GM21576 (cell line): ENCODE measurements around the gene ZDHHC19.
A peak's percentile ranks its signal among the peaks of the same experiment; 100 is the strongest.
"Not testable (repeated sequence)": the region's sequence is repeated elsewhere in the genome, so short reads cannot be mapped to it uniquely, and the experiment has no call there.

Source experiments
- ATAC-seq: cut with Tn5 transposase; IDR thresholded peaks from one replicate; pipeline ENCODE4 v1.9.1; 2021; ENCODE audit warnings: mild to moderate bottlenecking, moderate library complexity; ENCODE audit not compliant: unreplicated experiment

The ZDHHC19 gene, protein sequence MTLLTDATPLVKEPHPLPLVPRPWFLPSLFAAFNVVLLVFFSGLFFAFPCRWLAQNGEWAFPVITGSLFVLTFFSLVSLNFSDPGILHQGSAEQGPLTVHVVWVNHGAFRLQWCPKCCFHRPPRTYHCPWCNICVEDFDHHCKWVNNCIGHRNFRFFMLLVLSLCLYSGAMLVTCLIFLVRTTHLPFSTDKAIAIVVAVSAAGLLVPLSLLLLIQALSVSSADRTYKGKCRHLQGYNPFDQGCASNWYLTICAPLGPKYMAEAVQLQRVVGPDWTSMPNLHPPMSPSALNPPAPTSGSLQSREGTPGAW

DNA sequence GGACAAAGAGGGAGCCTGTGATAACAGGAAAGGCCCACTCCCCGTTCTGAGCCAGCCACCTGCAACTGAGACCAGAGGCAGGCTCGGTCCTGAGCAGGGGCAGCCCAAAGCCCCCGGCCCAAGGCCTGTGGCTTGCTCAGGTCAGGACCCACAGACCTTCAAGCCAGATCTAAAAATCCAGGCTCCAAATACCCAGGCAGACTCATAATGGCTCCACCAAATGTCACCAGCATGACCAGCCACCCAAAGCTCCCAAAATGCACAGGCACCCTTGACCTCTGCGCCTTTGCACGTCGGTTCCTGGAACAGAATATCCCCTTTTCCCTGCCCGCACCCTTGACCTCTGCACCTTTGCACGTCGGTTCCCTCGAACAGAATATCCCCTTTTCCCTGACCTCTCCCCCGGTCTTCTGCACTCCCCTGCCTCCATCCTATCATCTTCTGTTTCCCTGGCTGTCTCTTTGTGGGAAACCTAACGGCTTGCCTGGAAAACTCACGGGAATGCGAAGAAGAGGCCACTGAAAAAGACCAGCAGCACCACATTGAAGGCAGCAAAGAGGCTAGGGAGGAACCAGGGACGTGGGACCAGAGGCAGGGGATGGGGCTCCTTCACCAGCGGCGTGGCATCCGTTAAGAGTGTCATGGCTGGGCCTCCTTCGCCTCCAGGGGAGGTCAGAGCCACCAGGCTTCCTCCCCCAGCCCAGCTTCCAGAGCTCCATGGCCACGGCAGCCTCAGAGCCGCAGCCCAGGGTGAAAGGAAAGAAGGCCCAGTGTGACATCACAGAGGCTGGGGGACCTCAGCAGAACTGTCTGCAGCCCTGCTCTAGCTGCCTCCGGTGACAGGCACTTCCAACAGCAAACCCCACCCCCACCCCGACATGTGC lies at the start of gene ZDHHC19:
TSS of gene ZDHHC19 (minus strand) at position 728 of the 884 bp plus-strand sequence. CDS start at position 643, 85 bp downstream.
- ATAC-seq = no peak

DNA sequence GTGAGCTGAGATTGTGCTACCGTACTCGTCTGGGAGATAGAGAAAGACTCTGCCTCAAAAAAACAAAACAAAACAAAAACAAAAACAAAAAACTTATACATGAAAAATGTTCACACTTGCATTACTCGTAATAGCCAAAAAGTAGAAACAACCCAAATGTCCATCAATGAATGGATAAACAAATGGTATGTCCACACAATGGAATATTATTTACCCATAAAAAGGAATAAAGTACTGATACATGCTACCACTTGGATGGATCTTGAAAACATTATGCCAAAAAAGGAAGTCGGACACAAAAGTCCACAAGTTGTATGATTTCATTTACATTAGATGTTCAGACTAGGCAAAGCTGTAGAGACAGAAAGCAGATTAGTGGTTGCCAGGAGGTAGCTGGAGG lies 49.6 kb upstream of the ZDHHC19 start:
- no peak for ATAC-seq

DNA sequence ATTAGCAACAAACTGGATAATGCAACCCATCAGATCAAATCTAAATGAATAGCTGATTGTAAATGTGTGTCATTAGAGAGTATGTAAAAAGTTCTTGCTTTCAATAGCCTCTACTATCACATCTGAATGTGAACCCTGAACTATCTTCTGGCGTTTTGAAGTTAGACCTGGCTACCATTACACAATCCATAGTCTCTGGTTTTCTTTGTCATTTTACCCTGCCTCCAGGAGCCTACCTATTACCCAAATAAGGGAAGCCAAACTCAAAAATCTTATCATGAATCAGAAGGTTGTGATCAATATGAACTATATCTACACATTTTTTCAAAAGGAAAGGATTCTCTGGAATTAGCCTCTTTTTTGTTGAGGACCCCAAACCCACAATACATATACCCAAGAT lies 44.6 kb upstream of the ZDHHC19 start:
- no peak for ATAC-seq

DNA sequence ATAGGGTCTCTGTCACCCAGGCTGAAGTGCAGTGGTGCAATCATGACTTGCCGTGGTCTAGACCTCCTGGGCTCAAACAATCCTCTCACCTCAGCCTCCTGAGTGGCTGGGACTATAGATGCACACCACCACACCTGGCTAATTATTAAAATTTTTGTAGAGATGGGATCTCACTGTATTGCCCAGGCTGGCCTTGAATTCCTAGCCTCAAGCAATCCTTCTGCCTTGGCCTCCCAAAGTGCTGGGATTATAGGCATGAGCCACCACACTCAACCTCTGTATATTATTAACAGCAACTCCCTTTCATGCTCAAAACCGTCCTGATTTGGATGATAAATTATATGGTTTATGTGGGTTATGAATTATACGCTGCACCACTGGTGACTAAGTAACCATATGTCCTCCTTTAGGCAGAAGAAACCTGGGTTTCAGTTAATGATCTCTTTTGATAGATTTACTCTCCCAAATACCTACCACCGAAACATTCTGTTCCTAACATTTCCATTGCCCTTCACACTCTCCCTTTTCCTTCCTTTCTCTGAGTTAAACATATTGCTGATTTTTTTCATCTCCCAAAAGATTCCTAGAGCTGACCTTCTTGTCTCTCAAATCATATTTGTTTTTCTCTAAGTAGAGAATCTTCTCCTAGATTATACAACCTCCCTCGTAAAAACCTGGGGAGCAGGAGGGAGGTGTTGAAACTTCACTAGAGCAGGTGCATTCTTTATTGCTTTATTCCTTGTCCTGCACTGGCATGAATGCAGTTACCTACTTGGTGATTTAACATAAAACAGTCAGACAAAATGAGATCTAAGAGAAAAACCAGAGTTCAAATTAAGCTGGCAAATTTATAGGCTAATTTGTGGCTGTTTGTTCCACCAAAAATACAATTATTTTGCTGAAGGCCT lies 43.4 kb upstream of the ZDHHC19 start:
- no peak for ATAC-seq

DNA sequence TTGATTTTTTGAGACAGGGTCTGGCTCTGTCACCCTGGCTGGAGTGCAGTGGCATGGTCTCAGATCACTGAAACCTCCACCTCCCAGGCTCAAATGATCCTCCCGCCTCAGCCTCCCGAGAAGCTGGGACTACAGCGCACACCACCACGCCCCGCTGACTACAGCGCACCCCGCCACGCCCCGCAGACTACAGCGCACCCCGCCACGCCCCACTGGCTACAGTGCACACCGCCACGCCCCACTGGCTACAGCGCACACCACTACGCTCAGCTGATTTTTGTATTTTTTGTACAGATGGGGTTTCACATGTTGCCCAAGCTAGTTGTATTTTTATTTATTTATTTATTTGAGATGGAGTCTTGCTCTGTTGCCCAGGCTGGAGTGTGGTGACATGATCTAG lies 40.7 kb upstream of the ZDHHC19 start:
- no peak for ATAC-seq

DNA sequence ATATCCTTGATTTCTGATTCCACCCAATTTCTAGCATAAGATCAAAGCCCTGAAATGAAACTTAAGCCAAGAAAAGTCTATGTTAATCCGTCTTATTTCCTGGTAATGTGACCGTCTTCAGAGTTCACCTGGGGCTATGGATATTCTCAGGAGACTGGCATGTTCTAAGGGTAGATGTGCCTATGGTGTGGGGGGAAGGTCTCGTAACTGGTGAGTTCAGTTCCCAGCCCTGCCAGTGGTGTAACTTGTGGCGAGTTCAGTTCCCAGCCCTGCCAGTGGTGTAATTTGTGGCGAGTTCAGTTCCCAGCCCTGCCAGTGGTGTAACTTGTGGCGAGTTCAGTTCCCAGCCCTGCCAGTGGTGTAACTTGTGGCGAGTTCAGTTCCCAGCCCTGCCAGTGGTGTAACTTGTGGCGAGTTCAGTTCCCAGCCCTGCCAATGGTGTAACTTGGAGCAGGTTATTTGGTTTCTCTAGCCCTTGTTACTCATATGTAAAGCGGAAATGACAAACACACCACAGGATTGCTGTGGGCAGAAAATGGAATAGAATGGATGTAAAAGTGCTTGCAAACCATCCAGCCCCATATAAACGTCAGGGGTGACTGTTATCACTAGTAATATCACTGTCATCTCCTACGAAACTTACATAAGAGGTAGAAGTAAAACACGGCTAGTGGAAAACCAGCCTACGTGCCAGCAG lies 35.6 kb upstream of the ZDHHC19 start:
- no peak for ATAC-seq

DNA sequence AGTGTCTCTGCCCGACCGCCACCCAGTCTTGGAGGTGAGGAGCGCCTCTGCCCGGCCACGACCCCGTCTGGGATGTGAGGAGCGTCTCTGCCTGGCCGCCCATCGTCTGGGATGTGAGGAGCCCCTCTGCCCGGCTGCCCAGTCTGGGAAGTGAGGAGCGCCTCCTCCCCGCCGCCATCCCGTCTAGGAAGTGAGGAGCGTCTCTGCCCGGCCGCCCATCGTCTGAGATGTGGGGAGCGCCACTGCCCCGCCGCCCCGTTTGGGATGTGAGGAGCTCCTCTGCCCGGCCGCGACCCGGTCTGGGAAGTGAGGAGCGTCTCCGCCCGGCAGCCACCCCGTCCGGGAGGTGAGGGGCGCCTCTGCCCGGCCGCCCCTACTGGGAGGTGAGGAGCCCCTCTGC lies 33.0 kb upstream of the ZDHHC19 start:
- ATAC-seq = not testable (repeated sequence)

DNA sequence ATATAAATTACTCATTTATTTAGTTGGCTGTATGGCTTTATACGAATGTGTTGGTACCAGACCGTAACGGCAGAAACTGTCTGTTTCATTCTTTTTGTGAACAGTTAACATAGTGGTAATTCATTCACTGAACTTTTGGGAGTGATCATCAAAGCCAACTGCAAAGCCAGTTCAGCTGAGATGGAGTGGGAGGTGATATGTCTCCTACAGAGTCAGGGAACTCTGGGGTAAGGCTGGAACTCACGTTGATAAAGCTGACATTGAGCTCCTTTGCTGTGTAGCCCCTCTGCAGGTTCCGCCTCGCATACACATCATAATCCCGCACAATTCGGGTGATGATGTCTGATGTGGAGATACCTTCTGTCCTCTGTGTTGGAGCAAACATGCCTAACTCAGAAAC lies 30.5 kb upstream of the ZDHHC19 start:
- no peak for ATAC-seq

DNA sequence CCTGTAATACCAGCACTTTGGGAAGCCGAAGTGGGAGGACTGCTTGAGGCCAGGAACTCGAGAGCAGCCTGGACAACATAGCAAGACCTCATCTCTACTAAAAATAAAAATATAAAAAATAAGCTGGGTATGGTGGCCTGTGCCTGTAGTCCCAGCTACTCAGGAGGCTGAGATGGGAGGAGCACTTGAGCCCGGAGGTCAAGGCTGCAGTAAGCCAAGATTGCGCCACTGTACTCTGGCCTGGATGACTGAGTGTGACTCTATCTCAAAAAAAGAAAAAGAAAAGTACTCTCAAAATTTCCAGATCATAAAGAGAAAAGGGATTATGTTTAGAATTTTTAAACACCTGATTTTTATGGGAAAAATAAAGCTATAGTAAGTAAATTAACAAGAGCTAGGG lies 29.2 kb upstream of the ZDHHC19 start:
- no peak for ATAC-seq

DNA sequence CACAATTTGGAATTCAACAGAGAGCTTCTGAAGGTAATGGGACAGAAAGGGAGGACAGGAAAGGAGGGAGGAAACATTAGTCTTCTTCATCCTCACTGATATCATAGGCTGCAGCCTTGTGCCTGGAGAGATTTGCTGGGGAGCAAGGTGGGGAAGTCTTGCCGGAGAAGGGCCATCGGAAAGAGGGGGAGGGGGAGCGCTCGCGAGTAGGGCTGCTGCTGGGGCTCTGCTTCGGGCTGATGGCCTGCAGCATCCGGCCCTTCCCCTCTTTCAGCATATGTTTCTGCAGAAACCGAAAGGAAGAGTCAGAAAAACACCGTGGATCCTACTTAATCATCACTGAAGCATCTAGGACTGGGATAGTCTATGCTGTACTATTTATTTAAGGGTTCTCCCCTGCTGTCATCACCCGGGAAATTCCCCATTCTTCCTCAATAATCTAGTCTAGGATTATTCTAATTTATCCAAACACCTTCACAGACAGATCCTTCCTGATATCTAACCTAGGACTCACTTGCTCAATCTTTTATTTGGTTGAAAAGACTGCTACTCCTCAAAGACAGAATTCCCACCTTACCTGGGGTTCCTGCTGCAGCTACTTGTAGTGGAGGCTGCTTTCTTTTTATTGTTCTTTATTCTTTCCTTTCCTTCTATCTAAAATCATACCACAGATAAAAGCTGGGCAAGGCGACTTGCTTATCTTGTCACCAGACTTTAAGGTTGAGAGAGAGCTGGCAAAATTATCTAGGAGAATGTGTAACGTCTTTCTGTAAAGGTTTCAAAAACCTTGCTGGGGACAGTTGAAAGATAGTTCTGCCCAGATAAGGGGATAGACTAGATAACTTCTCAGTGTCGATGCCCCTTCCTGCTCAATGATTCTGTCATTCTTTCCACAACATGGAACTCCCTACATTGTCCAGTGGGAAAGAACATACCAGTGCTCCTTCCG lies 27.7 kb upstream of the ZDHHC19 start:
- no peak for ATAC-seq

DNA sequence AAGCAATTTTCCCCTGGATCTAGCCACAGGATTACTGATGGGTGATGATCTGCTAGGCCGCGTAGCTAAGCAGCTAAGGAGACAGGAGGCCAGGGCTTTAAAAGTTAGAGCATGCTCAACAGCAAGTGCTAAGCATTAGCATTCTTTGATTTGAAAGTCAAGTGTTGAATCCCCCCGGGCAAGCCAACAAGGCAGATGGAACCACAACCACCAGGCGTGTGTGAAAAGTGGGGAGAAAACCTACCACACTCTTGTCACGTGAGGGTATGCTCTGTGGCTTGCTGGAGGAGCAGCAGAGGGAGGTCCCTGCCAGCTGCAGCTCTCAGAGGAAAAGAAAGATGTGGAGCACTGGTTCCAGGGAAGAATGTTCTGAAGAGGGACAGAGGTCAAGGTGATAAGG lies 26.0 kb upstream of the ZDHHC19 start:
- no peak for ATAC-seq

DNA sequence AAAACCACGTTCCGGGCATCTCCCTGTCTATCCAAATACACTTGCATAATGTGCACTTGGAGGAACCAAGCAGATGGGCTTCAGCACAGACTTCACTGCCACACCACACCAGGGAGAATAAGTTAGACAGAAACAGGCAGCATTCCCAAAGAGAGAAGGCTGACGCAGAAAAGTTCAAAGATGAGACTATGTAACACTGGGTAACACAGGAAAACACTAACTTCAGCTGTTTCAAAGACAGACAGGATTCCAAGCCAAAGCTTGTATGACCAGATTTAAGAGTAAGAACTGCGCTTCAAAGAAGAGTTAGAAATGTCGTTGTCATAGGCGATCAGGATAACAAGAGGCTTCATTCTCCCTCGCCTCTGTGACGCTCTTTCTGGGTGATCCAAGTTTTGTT lies 25.0 kb upstream of the ZDHHC19 start:
- ATAC-seq = no peak

DNA sequence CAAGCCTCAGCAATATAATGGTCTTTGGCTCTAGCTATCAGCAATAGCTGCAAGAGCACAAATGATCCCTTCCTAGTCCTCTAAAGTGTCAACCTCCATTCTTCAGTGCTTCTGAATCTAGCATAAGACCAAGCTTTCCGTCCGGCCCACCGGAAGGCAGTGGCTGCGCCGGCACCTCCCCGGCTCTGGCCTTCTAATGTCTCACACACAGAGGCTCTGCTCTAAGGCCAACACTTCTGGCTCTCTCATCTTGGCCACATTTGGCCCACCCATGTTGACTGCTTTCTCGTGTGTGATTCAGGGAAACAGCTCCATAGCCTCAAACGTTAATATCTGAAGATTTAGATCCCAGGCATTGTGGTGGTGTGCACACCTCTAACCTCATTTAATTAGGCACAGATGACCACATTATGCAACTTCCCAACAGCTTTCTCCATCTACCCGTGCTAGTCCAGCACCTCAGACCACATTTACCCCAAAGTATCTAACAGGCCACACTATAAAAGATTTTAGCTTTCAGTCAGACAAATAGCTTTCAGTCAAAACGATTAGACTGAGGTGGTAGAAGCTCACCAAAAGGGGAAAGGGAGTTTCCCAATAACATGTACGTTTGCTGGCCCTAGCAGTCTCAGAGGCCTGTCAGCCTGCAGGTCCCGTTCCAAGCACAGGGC lies 24.4 kb upstream of the ZDHHC19 start:
- ATAC-seq = no peak

DNA sequence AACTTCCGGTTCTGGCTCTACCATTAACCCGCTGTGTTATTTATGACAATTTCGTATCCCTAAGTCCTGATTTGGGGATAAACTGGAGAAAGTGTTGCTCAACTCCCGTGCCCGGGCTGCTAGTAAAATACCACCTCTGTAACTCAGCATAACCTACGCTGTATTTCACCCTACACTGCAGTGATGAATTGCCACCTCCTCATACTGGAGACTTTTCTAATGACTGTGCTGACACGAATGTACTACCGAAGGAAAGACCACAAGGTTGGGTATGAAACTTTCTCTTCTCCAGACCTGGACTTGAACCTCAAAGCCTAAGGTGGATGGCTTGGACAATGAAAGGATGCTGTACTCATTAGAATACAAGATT lies 21.7 kb upstream of the ZDHHC19 start:
- no peak for ATAC-seq

DNA sequence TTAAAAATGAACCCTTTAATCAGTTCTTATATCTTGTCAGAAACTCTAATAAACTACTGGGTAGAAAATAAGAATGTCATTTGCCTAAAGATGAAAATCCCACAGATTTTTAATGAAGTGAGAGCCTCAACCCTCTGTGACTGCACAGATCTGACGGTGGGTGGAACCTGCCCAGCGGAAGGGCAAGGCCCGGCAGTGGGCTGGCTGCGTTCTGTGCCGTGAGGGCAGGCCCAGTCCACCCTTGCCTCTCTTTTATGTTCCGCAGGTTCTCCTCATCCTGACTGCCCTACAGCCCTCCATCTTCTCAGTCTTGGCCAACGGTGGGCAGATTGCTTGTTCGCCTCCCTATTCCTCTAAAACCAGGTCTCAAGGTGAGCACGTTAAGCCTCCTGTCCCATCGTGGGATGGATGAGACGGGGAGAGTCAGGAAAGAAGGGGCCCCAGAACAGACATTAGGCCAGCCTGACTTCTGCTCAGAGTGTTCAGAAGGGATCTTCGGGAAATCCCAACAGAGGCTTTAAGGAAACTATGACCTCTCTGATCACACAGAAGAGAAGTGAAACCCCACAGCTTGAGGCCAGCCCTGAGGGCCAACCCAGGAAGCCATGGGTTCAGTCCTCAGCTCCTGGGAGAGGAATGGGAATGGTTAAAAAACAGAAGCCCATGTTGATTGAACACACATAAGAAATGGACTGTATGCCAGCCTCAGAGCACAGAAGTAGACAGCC lies 21.1 kb upstream of the ZDHHC19 start:
- peak; percentile 46 for ATAC-seq

DNA sequence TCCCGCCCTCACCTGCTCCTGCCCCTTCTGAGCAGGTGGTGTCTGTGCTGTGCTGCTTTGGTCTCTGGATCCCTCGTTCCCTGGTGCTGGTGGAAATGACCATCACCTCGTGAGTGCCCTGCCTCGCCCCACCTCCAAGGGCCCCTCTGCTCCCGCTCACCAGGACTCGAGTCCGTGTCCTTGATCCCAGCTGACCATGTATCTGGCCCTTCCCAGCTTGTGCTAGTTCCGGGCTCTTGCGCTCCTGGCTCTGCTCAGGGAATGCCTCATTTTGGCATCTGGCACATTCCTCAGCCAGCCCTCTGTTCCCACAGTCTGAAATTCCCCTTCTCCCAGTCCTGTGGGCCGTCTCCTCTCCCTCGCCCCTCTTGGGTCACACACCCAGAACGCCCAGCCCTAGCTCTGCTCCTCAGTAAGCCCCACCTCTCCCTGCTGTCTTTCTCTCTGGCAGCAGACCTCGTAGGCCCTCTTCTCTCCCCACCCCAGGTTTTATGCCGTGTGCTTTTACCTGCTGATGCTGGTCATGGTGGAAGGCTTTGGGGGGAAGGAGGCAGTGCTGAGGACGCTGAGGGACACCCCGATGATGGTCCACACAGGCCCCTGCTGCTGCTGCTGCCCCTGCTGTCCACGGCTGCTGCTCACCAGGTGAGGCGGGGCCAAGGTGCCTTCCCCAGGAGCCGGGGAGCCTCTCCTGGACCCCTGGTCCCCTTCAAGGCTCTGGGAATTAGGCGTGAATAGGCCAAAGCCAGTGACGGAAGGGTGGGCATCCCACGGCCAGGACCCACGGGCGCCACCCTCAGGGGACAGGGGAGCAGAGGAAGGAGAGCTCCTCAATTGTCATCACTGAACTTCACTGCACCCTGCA lies 16.7 kb upstream of the ZDHHC19 start:
- ATAC-seq = no peak

DNA sequence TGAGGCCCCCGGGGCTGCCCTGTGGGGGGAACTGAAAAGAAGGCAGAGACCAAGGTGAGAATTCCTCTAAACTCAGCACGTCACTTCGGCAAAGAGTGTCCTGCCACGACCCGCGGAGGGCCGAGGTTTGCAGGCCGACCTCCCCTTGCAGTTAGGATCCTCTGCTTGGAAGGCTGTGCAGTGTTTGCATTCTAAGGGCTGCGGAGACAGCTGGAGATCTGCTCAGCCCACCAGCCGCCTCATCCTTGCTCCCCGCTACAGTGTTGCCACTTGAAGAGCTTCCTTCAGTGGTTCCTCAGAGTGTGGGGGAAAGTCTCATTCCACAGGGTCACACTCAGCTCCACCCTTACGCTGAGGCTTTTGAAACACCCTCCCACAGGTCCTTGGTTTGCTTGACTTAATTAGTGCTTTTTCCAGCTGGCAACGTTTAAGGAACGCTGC lies 15.9 kb upstream of the ZDHHC19 start:
- ATAC-seq = no peak
